GM19372 (cell line): ENCODE results near the gene INTS4.
"Not testable (repeated sequence)": the region's sequence is repeated elsewhere in the genome, so short reads cannot be mapped to it uniquely, and the experiment has no call there.

Experiments used
- ATAC-seq: cut with Tn5 transposase; IDR thresholded peaks from one replicate; pipeline ENCODE4 v1.9.1; 2021; ENCODE audit warnings: mild to moderate bottlenecking, low read depth, moderate library complexity; ENCODE audit not compliant: unreplicated experiment

The INTS4 gene

DNA sequence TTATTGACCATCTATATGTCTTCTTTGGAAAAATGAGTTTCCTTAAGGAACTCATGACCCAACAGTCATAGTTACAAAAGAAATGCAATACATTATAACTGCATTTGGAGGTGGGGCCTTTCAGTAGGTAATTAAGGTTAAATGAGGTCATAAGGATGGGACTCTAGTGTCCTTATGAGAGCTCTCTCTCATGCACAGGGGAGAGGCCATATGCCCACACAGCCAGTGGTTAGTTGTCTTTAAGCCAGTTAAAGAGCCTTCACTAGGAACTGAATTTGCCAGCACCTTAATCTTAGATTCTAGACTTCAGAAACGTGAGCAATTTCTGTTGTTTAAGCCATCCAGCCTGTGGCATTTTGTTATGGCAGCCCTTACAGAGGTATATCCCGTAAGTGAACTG is 27.3 kb downstream of the INTS4 start:
- ATAC-seq = no peak

DNA sequence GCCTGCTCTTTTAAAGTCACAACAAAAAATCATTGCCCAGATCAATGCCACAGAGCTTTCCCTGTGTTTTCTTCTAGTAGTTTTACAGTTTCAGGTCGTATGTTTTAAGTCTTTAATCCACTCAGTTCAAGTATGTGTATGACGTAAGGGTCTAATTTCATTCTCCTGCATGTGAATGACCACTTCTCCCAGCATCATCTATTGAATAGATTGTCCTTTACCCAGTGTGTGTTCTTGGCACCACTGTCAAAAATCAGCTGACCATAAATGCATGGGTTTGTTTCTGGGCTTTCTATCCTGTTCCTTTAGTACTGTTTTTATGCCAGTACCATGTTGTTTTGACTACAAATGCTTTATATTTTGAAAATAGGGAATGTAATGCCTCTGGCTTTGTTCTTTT is 28.1 kb downstream of the INTS4 start:
- ATAC-seq = no peak

DNA sequence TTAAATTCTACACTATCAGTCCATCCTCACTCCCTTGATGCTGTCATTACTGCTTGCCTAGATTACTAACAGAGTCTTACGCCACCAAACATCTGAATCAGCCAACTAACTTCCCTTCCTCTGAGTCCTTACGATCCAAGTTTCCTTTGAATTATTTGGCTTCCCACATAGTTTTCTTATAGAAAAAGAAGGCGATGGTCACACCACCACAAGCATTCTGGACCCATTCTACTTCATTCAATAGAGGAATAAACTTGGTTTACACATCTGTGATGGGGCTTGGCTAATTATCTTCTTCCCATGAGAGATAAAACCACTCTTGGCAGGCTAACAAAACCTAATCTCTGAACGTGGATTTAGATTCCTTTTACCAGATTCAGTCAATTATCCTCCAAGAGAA is 35.0 kb downstream of the INTS4 start:
- no peak for ATAC-seq

GRCh38 chr11:77958583-77959177 is 35.8 kb downstream of the INTS4 start:
- ATAC-seq = not testable (repeated sequence)

GRCh38 chr11:77943296-77943695 is 51.2 kb downstream of the INTS4 start:
- not testable (repeated sequence) for ATAC-seq

DNA sequence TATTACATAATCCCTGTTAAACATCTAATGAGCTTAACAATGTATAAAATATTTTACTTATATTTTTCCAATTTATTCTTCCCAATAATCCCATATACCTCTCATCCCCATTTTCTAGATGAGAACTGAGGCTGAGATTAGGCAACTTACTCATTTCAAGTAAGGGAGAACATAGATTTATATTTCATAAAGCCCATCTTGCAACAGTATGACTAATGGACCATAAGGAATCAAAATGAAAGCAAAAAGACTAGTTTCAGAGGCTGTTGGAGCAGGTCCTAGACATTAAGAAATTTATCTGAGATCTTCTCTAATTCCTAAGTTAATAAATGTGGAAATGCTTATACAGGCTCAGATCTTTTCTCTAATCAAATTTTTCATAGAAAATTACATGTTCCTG is 52.0 kb downstream of the INTS4 start:
- not testable (repeated sequence) for ATAC-seq

GRCh38 chr11:77933596-77933995 is 60.9 kb downstream of the INTS4 start:
- ATAC-seq = not testable (repeated sequence)

DNA sequence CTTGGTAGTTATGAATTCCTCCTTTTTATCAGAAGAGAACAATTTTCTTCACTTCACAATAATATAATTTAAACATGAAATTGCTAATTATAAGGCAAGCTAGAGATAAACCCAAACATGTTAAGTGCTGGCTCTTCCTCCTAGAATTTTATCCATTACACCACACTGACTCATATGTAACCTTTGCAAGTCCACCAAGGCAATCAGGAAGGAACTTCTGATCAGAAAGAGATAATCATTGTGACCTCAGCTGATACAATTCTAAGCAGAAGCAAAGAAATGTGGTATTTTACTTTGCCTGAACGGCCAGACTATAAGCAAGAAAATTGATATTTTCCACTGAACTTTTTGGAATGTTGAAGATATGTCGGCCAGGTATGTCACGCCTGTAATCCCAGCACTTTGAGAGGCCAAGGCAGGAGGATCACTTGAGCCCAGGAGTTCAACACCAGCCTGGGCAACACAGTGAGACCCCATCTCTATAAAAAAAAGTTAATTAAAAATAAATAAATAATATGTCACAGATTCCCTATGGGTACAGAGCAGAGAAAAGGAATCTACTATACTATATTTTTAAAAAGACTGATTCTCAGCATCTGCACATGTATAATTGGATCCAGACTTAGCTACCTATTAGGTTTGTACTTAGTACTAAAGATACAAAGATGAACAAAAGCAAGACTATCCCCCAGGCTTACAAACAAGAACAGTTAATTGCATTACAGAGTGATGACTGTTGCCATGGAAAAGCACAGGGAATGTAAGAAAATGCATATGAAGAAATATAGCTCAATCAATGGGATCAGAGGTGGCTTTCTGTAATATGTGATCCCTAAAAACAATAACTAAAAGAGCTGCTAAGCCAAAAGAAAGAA is 63.9 kb downstream of the INTS4 start:
- not testable (repeated sequence) for ATAC-seq

DNA sequence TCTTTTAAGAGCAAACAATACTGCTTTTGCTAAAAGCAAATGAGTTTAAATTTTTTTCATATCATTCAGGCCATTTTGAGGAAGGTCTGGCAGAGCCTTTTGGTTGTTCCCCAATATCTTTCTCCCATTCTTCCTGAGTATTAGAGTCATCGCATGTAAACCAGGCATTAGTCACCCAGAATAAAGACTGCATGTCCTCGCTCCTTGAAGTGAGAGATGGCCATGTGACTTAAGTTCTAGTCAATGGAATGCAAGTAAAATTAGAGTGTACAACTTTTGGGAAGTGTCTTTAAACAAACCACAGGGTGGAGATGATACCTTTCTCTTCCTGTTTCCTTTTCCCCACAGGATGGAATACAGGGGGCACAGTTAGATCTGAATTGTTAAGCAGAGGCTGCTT is 76.8 kb downstream of the INTS4 start:
- not testable (repeated sequence) for ATAC-seq

GRCh38 chr11:77914307-77914791 is 80.1 kb downstream of the INTS4 start:
- not testable (repeated sequence) for ATAC-seq

DNA sequence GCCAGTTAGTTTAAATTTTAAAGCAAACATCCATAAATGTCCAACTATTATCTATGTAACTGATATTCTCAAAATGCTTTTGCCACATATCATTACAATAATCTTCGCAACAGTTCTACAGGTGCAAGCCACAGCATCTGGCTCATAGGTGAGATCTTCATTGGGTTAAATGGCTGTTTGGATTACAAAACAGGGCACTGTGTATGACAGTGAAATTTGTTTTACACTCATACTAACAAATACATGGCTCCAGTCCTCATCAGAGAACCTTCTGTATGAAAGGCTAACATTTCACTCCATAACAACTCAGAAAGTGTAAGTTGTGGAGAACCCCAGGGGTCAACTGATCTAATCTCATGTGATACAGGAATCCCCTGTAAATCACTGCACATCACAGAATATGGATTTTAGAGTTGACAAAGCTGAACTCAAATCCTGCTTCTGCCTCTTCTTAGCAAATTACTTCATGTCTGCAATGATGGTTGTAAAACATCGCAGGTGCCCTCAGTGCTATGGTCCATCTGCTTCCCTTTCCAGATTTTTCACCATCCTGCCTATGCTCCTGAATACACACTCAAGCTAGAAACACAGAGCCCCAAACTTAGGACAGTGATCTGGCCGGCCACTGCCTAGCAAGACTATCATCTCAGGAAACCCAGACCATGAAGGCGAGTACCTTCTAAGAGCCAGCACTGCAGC is 80.7 kb downstream of the INTS4 start:
- ATAC-seq = not testable (repeated sequence)

DNA sequence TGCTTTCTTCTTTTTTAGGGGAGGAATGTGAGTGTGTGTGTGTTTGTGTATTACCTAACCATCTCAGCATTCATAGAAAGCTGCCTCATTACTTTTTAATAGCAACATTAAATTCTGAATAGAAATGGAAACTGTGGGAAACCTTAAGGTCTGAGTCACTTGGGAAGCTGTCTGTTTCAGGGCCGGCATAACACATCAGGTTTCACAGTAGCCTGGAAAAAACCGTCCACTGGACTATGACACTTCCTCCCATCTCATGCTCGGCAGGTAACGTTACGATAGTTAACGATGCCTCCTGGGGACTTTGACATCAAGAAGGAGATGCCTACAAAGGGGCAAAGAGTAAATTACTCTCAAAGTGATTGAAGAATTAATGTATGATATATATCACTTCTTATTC is 83.6 kb downstream of the INTS4 start:
- not testable (repeated sequence) for ATAC-seq

GRCh38 chr11:77909277-77909676 is 85.2 kb downstream of the INTS4 start:
- ATAC-seq = no peak

DNA sequence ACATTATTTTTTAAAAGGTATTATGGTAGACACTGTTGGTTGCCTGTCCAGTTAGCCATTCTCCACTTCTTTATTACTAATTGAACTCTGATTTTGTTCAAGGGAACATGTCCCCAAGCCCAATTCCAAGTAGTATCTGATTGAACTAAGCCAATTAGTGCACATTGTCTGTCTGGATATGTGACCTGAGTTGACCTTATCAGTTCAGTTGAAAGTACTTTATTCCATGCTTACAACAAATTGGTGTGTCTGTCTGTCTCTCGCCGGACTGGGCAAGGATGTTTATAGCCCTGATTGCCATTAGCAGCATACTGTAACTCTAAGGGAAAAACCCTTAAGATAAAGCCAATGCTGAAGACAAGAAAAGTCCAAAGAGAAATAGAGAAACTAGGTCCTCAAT is 85.6 kb downstream of the INTS4 start:
- ATAC-seq = no peak

DNA sequence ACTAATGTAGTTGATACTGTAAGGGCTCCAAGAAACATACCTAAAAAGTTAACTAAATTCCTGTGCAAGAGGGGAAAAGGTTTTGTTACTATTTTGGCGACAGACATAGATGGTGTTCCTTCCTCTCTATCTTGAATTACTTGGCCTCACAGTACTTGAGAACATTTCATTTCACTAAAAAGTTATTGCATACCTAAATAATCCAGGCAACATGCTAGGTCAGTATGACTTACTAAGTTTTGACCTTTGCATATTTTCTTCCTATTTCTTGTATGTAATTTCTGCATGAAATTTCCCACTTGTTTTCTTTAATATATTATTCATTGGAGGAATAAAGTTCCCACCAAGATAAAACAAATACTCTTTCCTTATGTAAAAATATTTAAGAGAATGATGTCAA is 99.5 kb downstream of the INTS4 start:
- ATAC-seq = not testable (repeated sequence)

GRCh38 chr11:77891703-77892102 is 102.8 kb downstream of the INTS4 start:
- not testable (repeated sequence) for ATAC-seq

GRCh38 chr11:77891256-77891655 is 103.2 kb downstream of the INTS4 start:
- not testable (repeated sequence) for ATAC-seq

GRCh38 chr11:77890619-77891056 is 103.8 kb downstream of the INTS4 start:
- not testable (repeated sequence) for ATAC-seq

- not testable (repeated sequence) for ATAC-seq
Measured at GRCh38 chr11:77890100-77890614, 104.3 kb downstream of the INTS4 start.

GRCh38 chr11:77889045-77889444 is 105.4 kb downstream of the INTS4 start:
- ATAC-seq = not testable (repeated sequence)

DNA sequence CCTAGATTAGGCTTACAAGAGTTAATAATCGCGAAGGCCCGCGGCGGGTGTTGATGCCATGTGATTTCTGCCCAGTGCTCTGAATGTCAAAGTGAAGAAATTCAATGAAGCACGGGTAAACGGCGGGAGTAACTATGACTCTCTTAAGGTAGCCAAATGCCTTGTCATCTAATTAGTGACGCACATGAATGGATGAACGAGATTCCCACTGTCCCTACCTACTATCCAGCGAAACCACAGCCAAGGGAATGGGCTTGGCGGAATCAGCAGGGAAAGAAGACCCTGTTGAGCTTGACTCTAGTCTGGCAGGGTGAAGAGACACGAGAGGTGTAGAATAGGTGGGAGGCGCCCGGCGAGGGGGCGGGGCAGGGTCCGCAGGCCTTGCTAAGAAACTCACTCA is 108.1 kb downstream of the INTS4 start:
- no peak for ATAC-seq
